MCF 10A (cell line): ENCODE results near the gene TMEM132E. TPM values are rescaled to one million over a fixed set of nuclear protein-coding genes. Genes with fewer than 3 reads are reported as not detected.

ENCODE experiments used
- BruUV-seq: library from RNA; stranded (reverse); fragments of 400-500 nt; replicated peaks from 2 replicates; lab custom pipeline; 2021; lab: Mats Ljungman, UMichigan
- CTCF ChIA-PET: fragments of 300-600 bp; sonication (Branson Sonifier 250); formaldehyde crosslinking; extraction: SDS; loops from one replicate; lab custom pipeline; 2021; ENCODE audit warnings: antibody characterized with exemption, inconsistent platforms; lab: Yijun Ruan, JAX
- POLR2A ChIA-PET: fragments of 300-600, 350-650 bp; sonication (Branson Sonifier 250); formaldehyde crosslinking; extraction: SDS; loops from one replicate; lab custom pipeline; 2020; ENCODE audit warnings: antibody characterized with exemption, inconsistent platforms; lab: Yijun Ruan, JAX
- DNase-seq: peaks from one replicate; pipeline ENCODE4 v3.0.0-alpha.2; 2018; ENCODE audit not compliant: unreplicated experiment
- H3K27ac Mint-ChIP-seq: one replicate; pipeline ENCODE4 v1.8.0; 2022; ENCODE audit warnings: mild to moderate bottlenecking, low read depth, mixed read lengths; ENCODE audit not compliant: unreplicated experiment
- H3K27me3 Mint-ChIP-seq: one replicate; pipeline ENCODE4 v1.8.0; 2022; ENCODE audit warnings: mixed read lengths; ENCODE audit not compliant: insufficient read depth, unreplicated experiment
- H3K36me3 Mint-ChIP-seq: one replicate; pipeline ENCODE4 v1.8.0; 2022; ENCODE audit warnings: mild to moderate bottlenecking, moderate library complexity, mixed read lengths; ENCODE audit not compliant: insufficient read depth, unreplicated experiment
- H3K4me1 Mint-ChIP-seq: one replicate; pipeline ENCODE4 v1.8.0; 2022; ENCODE audit warnings: mixed read lengths; ENCODE audit not compliant: insufficient read depth, unreplicated experiment
- H3K4me3 Mint-ChIP-seq: one replicate; pipeline ENCODE4 v1.8.0; 2022; ENCODE audit warnings: mild to moderate bottlenecking, moderate library complexity, mixed read lengths; ENCODE audit not compliant: unreplicated experiment
- H3K9me3 Mint-ChIP-seq: one replicate; pipeline ENCODE4 v1.8.0; 2022; ENCODE audit warnings: mixed read lengths; ENCODE audit not compliant: unreplicated experiment
- intact Hi-C: fragments of 100-400 bp; cut with micrococcal nuclease; formaldehyde crosslinking; loops from 2 replicates; pipeline ENCODE4 v1.14.1; 2022
- total RNA-seq: library from RNA; stranded (reverse); gene quantifications from 2 replicates; pipeline ENCODE4 v1.2.3, GENCODE V29; 2022
- TF ChIP-seq, protein P1 (sequence below): fragments of 200-600 bp; IDR thresholded peaks from one replicate; pipeline ENCODE4 v1.8.0; 2022; ENCODE audit warnings: antibody characterized with exemption, mild to moderate bottlenecking; ENCODE audit not compliant: unreplicated experiment

TMEM132E gene
- total RNA-seq, 1 experiment from 2014 or later = not detected

GRCh38 chr17:34673516-34673915 is 94.1 kb downstream of the TMEM132E start:
- H3K4me3 Mint-ChIP-seq = no peak overlapping the region
- H3K27ac Mint-ChIP-seq = no peak overlapping the region
- ChIA-PET CTCF (interaction anchor here (0.6 kb wide), 1 partner anchor 1678 kb away, joined by 3 read pairs; no protein-coding TSS in a partner anchor), POLR2A (no interaction called here)
- BruUV-seq = no TSS peak
- H3K4me1 Mint-ChIP-seq = no peaks in the 10 kb centered on the region
- peaks cover 58% of the 10 kb centered on the region for H3K9me3 Mint-ChIP-seq
- no peaks in the 10 kb centered on the region for H3K27me3 Mint-ChIP-seq
- TF ChIP-seq, protein P1, sequence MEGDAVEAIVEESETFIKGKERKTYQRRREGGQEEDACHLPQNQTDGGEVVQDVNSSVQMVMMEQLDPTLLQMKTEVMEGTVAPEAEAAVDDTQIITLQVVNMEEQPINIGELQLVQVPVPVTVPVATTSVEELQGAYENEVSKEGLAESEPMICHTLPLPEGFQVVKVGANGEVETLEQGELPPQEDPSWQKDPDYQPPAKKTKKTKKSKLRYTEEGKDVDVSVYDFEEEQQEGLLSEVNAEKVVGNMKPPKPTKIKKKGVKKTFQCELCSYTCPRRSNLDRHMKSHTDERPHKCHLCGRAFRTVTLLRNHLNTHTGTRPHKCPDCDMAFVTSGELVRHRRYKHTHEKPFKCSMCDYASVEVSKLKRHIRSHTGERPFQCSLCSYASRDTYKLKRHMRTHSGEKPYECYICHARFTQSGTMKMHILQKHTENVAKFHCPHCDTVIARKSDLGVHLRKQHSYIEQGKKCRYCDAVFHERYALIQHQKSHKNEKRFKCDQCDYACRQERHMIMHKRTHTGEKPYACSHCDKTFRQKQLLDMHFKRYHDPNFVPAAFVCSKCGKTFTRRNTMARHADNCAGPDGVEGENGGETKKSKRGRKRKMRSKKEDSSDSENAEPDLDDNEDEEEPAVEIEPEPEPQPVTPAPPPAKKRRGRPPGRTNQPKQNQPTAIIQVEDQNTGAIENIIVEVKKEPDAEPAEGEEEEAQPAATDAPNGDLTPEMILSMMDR = no peak
- intact Hi-C loops = no loop called here
- peaks cover 6% of the 10 kb centered on the region for H3K36me3 Mint-ChIP-seq
- no peak for DNase-seq

DNA sequence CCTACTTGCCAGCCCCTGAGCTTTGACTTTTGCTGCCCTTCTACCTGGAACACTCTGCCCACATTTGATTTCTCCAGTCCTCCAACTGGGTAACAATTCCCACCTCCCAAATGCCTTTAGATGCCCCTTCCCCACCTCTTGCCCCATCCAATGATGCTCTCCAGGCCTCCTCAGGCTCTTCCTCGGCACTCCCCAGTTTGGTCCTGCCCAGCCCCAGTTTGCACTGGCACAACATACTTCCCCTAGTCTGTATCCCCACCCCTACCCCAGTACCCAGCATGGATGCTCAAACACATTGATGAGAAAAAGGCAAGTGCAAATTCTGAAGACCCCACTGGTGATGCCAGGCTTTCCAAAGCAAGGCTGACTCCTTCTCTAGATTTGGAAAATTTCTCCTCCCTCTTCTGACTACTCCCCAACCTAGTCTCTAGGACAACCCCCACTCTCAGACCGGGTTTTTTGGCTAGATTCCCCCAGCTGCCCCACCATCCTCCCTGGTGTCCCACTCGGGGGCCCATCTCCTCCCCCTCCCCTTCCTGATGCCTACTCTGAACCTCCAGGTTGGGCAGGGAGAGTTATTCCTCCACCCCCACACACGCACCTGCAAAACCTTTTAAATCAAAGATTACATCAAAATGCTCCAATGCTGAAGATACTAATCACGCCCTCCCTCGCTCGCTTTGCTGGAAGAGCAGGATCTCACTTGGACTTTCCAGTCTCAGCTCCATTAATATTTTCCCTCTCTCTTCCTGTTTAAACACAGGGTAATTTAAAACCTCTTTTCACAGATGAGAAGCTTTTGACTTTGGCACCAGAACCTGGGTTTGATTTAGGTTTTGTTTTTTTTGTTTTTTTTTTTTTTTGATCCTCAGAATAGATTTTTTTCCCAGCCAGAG is 94.9 kb downstream of the TMEM132E start:
- BruUV-seq = no TSS peak
- TF ChIP-seq, protein P1 = no peak
- H3K36me3 Mint-ChIP-seq = peaks cover 6% of the 10 kb centered on the region
- H3K4me1 Mint-ChIP-seq = no peaks in the 10 kb centered on the region
- CTCF ChIA-PET = interaction anchor here (0.6 to 0.7 kb wide), 3 partner anchors 9 to 1679 kb away, joined by 3 to 4 read pairs (median 3); no protein-coding TSS in a partner anchor
- no peak for DNase-seq
- no peak overlapping the region for H3K27ac Mint-ChIP-seq
- H3K4me3 Mint-ChIP-seq = no peak overlapping the region
- no peaks in the 10 kb centered on the region for H3K27me3 Mint-ChIP-seq
- H3K9me3 Mint-ChIP-seq = peaks cover 63% of the 10 kb centered on the region
- intact Hi-C loops = no loop called here
- POLR2A ChIA-PET = no interaction called here

DNA sequence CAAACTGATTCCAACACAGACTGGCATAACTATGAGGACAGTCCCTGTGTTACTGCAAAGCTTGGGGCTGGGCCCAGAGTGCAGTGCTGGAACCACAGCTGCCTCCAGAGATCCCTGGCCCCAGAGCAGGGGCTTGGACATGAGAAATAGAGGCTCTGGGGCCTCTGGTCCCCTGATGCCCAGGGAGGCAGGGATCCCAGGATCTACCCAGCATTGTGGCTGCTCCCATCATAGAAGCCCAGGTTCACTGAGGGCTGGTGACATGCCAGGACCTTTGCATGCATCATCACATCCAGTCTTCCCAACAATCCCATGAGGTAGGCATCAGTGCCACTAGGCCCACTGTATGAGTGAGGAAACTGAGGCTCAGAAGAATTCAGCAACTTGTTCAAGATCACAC is 95.8 kb downstream of the TMEM132E start:
- intact Hi-C loops = no loop called here
- DNase-seq = no peak
- Mint-ChIP-seq H3K9me3 (peaks cover 54% of the 10 kb centered on the region), H3K4me1 (no peaks in the 10 kb centered on the region), H3K27ac (no peak overlapping the region), H3K36me3 (peaks cover 6% of the 10 kb centered on the region), H3K27me3 (no peaks in the 10 kb centered on the region), H3K4me3 (no peak overlapping the region)
- no TSS peak for BruUV-seq
- TF ChIP-seq, protein P1 = no peak
- CTCF ChIA-PET = no interaction called here
- POLR2A ChIA-PET = interaction anchor here (0.5 kb wide), 1 partner anchor 305 kb away, joined by 3 read pairs; the partner anchor contains the start of gene LIG3

GRCh38 chr17:34675605-34676004 is 96.2 kb downstream of the TMEM132E start:
- no peak for DNase-seq
- no peaks in the 10 kb centered on the region for H3K4me1 Mint-ChIP-seq
- CTCF ChIA-PET = no interaction called here
- intact Hi-C loops = no loop called here
- H3K27ac Mint-ChIP-seq = no peak overlapping the region
- TF ChIP-seq, protein P1 = no peak
- POLR2A ChIA-PET = interaction anchor here (0.5 kb wide), 1 partner anchor 305 kb away, joined by 3 read pairs; the partner anchor contains the start of gene LIG3
- H3K27me3 Mint-ChIP-seq = no peaks in the 10 kb centered on the region
- H3K4me3 Mint-ChIP-seq = no peak overlapping the region
- peaks cover 6% of the 10 kb centered on the region for H3K36me3 Mint-ChIP-seq
- no TSS peak for BruUV-seq
- peaks cover 50% of the 10 kb centered on the region for H3K9me3 Mint-ChIP-seq
